HEK293 (cell line): ENCODE measurements around the gene WDR64.

Source experiments
- ATF2 ChIP-seq: fragments of 450-650 bp; formaldehyde crosslinking; IDR thresholded peaks from 2 replicates; pipeline ENCODE4 v1.5.1; 2016; ENCODE audit warnings: missing biosample characterization, missing genetic modification characterization, low read depth
- BCL11A ChIP-seq: fragments of 450-650 bp; formaldehyde crosslinking; IDR thresholded peaks from 2 replicates; pipeline ENCODE4 v1.5.1; 2016; ENCODE audit warnings: low read depth, missing biosample characterization, missing genetic modification characterization
- ELK4 ChIP-seq: IDR thresholded peaks from 2 replicates; pipeline ENCODE4 v1.6.1; 2011; ENCODE audit warnings: mild to moderate bottlenecking, low read depth, low read length, borderline replicate concordance
- HOXA7 ChIP-seq: sonication (generic); formaldehyde crosslinking; IDR thresholded peaks from 2 replicates; pipeline ENCODE4 v1.8.1; 2022; ENCODE audit warnings: missing genetic modification reagents, borderline replicate concordance
- PRDM6 ChIP-seq: fragments of 450-650 bp; formaldehyde crosslinking; IDR thresholded peaks from 2 replicates; pipeline ENCODE4 v1.5.1; 2017; ENCODE audit warnings: missing biosample characterization, missing genetic modification characterization
- YY1 ChIP-seq: fragments of 450-650 bp; formaldehyde crosslinking; IDR thresholded peaks from 2 replicates; pipeline ENCODE4 v1.5.1; 2018; ENCODE audit warnings: missing biosample characterization, missing genetic modification characterization
- ZBTB7A ChIP-seq: fragments of 450-650 bp; formaldehyde crosslinking; IDR thresholded peaks from 2 replicates; pipeline ENCODE4 v1.5.1; 2016; ENCODE audit warnings: low read depth, missing biosample characterization, missing genetic modification characterization
- ZNF155 ChIP-seq: fragments of 450-650 bp; formaldehyde crosslinking; IDR thresholded peaks from 2 replicates; pipeline ENCODE4 v1.5.1; 2016; ENCODE audit warnings: missing biosample characterization, missing genetic modification characterization
- ZNF169 ChIP-seq: fragments of 450-650 bp; formaldehyde crosslinking; IDR thresholded peaks from 2 replicates; pipeline ENCODE4 v1.5.1; 2016; ENCODE audit warnings: missing biosample characterization, missing genetic modification characterization
- ZNF174 ChIP-seq: fragments of 450-650 bp; formaldehyde crosslinking; IDR thresholded peaks from 2 replicates; pipeline ENCODE4 v1.5.0; 2017; ENCODE audit warnings: missing biosample characterization, mild to moderate bottlenecking, missing genetic modification characterization
- ZNF239 ChIP-seq: fragments of 450-650 bp; formaldehyde crosslinking; IDR thresholded peaks from 2 replicates; pipeline ENCODE4 v1.5.1; 2016; ENCODE audit warnings: missing biosample characterization, missing genetic modification characterization
- ZNF266 ChIP-seq: fragments of 450-650 bp; formaldehyde crosslinking; IDR thresholded peaks from 2 replicates; pipeline ENCODE4 v1.5.1; 2016; ENCODE audit warnings: missing biosample characterization, missing genetic modification characterization, low read depth
- ZNF280D ChIP-seq: fragments of 450-650 bp; formaldehyde crosslinking; IDR thresholded peaks from 2 replicates; pipeline ENCODE4 v1.5.1; 2016; ENCODE audit warnings: missing biosample characterization, missing genetic modification characterization
- ZNF354C ChIP-seq: fragments of 450-650 bp; formaldehyde crosslinking; IDR thresholded peaks from 2 replicates; pipeline ENCODE4 v1.5.1; 2016; ENCODE audit warnings: missing biosample characterization, missing genetic modification characterization, low read depth, borderline replicate concordance
- ZNF394 ChIP-seq: fragments of 450-650 bp; formaldehyde crosslinking; IDR thresholded peaks from 2 replicates; pipeline ENCODE4 v1.5.1; 2016; ENCODE audit warnings: missing biosample characterization, missing genetic modification characterization, mild to moderate bottlenecking, moderate library complexity, borderline replicate concordance
- ZNF529 ChIP-seq: fragments of 450-650 bp; formaldehyde crosslinking; IDR thresholded peaks from 2 replicates; pipeline ENCODE4 v1.5.1; 2017; ENCODE audit warnings: missing genetic modification characterization, missing biosample characterization; ENCODE audit not compliant: insufficient replicate concordance
- ZNF530 ChIP-seq: fragments of 450-650 bp; formaldehyde crosslinking; IDR thresholded peaks from 2 replicates; pipeline ENCODE4 v1.5.1; 2016; ENCODE audit warnings: low read depth, missing biosample characterization, missing genetic modification characterization
- ZNF544 ChIP-seq: fragments of 450-650 bp; formaldehyde crosslinking; IDR thresholded peaks from 2 replicates; pipeline ENCODE4 v1.5.0; 2017; ENCODE audit warnings: missing biosample characterization, missing genetic modification characterization
- ZNF549 ChIP-seq: fragments of 450-650 bp; IDR thresholded peaks from 2 replicates; pipeline ENCODE4 v1.5.1; 2018; ENCODE audit warnings: missing biosample characterization, missing genetic modification characterization, mild to moderate bottlenecking, inconsistent platforms, moderate library complexity
- ZNF580 ChIP-seq: fragments of 450-650 bp; formaldehyde crosslinking; IDR thresholded peaks from 2 replicates; pipeline ENCODE4 v1.5.1; 2016; ENCODE audit warnings: missing biosample characterization, missing genetic modification characterization
- ZNF624 ChIP-seq: fragments of 450-650 bp; formaldehyde crosslinking; IDR thresholded peaks from 2 replicates; pipeline ENCODE4 v1.5.1; 2017; ENCODE audit warnings: missing biosample characterization, missing genetic modification characterization
- ZNF626 ChIP-seq: fragments of 450-650 bp; sonication (Bioruptor Pico); formaldehyde crosslinking; IDR thresholded peaks from 2 replicates; pipeline ENCODE4 v1.5.1; 2018; ENCODE audit warnings: missing biosample characterization, missing genetic modification characterization, inconsistent platforms
- ZNF791 ChIP-seq: fragments of 450-650 bp; formaldehyde crosslinking; IDR thresholded peaks from 2 replicates; pipeline ENCODE4 v1.5.1; 2016; ENCODE audit warnings: missing biosample characterization, missing genetic modification characterization
- TF ChIP-seq, protein P1 (sequence below): fragments of 450-650 bp; formaldehyde crosslinking; IDR thresholded peaks from 2 replicates; pipeline ENCODE4 v1.5.1; 2017; ENCODE audit warnings: missing biosample characterization, missing genetic modification characterization
- TF ChIP-seq, protein P2 (sequence below): fragments of 450-650 bp; formaldehyde crosslinking; IDR thresholded peaks from 2 replicates; pipeline ENCODE4 v1.5.1; 2016; ENCODE audit warnings: missing biosample characterization, missing genetic modification characterization
- TF ChIP-seq, protein P3 (sequence below): fragments of 450-650 bp; formaldehyde crosslinking; IDR thresholded peaks from 2 replicates; pipeline ENCODE4 v1.5.1; 2017; ENCODE audit warnings: missing biosample characterization, missing genetic modification characterization

WDR64 gene

GRCh38 chr1:241640149-241640866, 11.8 kb upstream of the WDR64 start, which contains the start of the genes CHML and OPN3 (continued):
- TF ChIP-seq ZNF394 (tag by site-specific recombination) (peak; percentile 46; the same call in 1 of the 2 replicates), ZNF580 (peak; percentile 57; the same call in 1 of the 2 replicates), BCL11A (tag by site-specific recombination) (no peak), PRDM6 (tag by site-specific recombination) (no peak), YY1 (tag by site-specific recombination) (no peak; the same call in 1 of the 2 replicates), ZNF174 (tag by site-specific recombination) (no peak), ATF2 (no peak), ZNF266 (no peak), ZNF529 (no peak), ZNF169 (tag by site-specific recombination) (no peak), HOXA7 (CRISPR knock-in tag) (no peak), ZNF280D (tag by site-specific recombination) (no peak), ZNF549 (no peak), ZNF354C (tag by site-specific recombination) (no peak), ZNF626 (tag by site-specific recombination) (peak; percentile 81; the same call in 1 of the 2 replicates), ZNF239 (peak; percentile 61; the same call in 1 of the 2 replicates), ZBTB7A (tag by site-specific recombination) (no peak), ZNF624 (tag by site-specific recombination) (no peak), ZNF530 (no peak), ZNF155 (tag by site-specific recombination) (no peak), ZNF544 (tag by site-specific recombination) (no peak), ELK4 (no peak), ZNF791 (tag by site-specific recombination) (no peak)
- TF ChIP-seq, protein P1, sequence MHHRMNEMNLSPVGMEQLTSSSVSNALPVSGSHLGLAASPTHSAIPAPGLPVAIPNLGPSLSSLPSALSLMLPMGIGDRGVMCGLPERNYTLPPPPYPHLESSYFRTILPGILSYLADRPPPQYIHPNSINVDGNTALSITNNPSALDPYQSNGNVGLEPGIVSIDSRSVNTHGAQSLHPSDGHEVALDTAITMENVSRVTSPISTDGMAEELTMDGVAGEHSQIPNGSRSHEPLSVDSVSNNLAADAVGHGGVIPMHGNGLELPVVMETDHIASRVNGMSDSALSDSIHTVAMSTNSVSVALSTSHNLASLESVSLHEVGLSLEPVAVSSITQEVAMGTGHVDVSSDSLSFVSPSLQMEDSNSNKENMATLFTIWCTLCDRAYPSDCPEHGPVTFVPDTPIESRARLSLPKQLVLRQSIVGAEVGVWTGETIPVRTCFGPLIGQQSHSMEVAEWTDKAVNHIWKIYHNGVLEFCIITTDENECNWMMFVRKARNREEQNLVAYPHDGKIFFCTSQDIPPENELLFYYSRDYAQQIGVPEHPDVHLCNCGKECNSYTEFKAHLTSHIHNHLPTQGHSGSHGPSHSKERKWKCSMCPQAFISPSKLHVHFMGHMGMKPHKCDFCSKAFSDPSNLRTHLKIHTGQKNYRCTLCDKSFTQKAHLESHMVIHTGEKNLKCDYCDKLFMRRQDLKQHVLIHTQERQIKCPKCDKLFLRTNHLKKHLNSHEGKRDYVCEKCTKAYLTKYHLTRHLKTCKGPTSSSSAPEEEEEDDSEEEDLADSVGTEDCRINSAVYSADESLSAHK = no peak
- TF ChIP-seq, protein P2, sequence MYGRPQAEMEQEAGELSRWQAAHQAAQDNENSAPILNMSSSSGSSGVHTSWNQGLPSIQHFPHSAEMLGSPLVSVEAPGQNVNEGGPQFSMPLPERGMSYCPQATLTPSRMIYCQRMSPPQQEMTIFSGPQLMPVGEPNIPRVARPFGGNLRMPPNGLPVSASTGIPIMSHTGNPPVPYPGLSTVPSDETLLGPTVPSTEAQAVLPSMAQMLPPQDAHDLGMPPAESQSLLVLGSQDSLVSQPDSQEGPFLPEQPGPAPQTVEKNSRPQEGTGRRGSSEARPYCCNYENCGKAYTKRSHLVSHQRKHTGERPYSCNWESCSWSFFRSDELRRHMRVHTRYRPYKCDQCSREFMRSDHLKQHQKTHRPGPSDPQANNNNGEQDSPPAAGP (tag by site-specific recombination) = no peak
- TF ChIP-seq, protein P3, sequence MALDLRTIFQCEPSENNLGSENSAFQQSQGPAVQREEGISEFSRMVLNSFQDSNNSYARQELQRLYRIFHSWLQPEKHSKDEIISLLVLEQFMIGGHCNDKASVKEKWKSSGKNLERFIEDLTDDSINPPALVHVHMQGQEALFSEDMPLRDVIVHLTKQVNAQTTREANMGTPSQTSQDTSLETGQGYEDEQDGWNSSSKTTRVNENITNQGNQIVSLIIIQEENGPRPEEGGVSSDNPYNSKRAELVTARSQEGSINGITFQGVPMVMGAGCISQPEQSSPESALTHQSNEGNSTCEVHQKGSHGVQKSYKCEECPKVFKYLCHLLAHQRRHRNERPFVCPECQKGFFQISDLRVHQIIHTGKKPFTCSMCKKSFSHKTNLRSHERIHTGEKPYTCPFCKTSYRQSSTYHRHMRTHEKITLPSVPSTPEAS = no peak
